SK-N-SH (cell line): ENCODE measurements around the gene NOX5. TPM values are rescaled to one million over a fixed set of nuclear protein-coding genes. Genes with fewer than 3 reads are reported as not detected.

Experiments used
- CTCF ChIA-PET: fragments of 300-600, 350-600 bp; formaldehyde crosslinking; extraction: SDS; loops from one replicate; lab custom pipeline; 2021; lab: Yijun Ruan, JAX
- POLR2A ChIA-PET: fragments of 350-600 bp; sonication (Branson Sonifier 250); formaldehyde crosslinking; extraction: SDS; loops from one replicate; lab custom pipeline; 2020; ENCODE audit warnings: antibody characterized with exemption, inconsistent platforms; lab: Yijun Ruan, JAX
- DNase-seq: peaks from one replicate; pipeline ENCODE4 v3.0.0; 2012
- H2AFZ ChIP-seq: fragments of 200-600 bp; sonication (generic); 2 replicates; pipeline ENCODE4 v1.8.1; 2016; ENCODE audit warnings: antibody characterized with exemption, mild to moderate bottlenecking, low read depth
- H3F3A ChIP-seq: fragments of 200-600 bp; sonication (generic); replicated peaks from 2 replicates; pipeline ENCODE3; 2016; ENCODE audit warnings: antibody characterized with exemption, mild to moderate bottlenecking; ENCODE audit not compliant: insufficient read depth
- H3K27ac ChIP-seq, 2 experiments: fragments of 200-500 bp in 1 of 2; fragments of 200-600 bp in 1 of 2; sonication (Bioruptor generic) in 1 of 2; sonication (generic), shearing (Covaris generic) in 1 of 2; 2 replicates each; pipeline versions ENCODE4 v1.5.1 to v1.6.1; 2014 to 2016; ENCODE audit warnings: low read depth in 2 of 2, inconsistent platforms in 1 of 2, low read length in 1 of 2, mild to moderate bottlenecking in 1 of 2, mixed read lengths in 1 of 2
- H3K27me3 ChIP-seq: fragments of 200-600 bp; sonication (generic), shearing (Covaris generic); 2 replicates; pipeline ENCODE4 v1.6.1; 2016; ENCODE audit warnings: mixed run types; ENCODE audit not compliant: insufficient read depth
- H3K36me3 ChIP-seq, 2 experiments: fragments of 200-500 bp in 1 of 2; fragments of 200-600 bp in 1 of 2; sonication (Bioruptor generic) in 1 of 2; sonication (generic) in 1 of 2; replicated peaks in 1 of 2; 2 replicates each; pipeline versions ENCODE3 to v1.5.1; 2014 to 2016; ENCODE audit warnings: low read length in 1 of 2, mild to moderate bottlenecking in 1 of 2; ENCODE audit not compliant: insufficient read depth in 2 of 2, control insufficient read depth in 1 of 2
- H3K4me1 ChIP-seq, 2 experiments: fragments of 200-500 bp in 1 of 2; fragments of 200-600 bp in 1 of 2; sonication (Bioruptor generic) in 1 of 2; sonication (generic), shearing (Covaris generic) in 1 of 2; 2 replicates each; pipeline versions ENCODE4 v1.5.1 to v1.6.1; 2014 to 2016; ENCODE audit warnings: low read depth in 1 of 2, low read length in 1 of 2, mixed run types in 1 of 2; ENCODE audit not compliant: insufficient read depth in 2 of 2, control insufficient read depth in 1 of 2
- H3K4me2 ChIP-seq: fragments of 200-600 bp; sonication (generic), shearing (Covaris generic); 2 replicates; pipeline ENCODE4 v1.6.1; 2017; ENCODE audit warnings: mixed run types
- H3K4me3 ChIP-seq, 2 experiments: fragments of 200-500 bp in 1 of 2; fragments of 200-600 bp in 1 of 2; sonication (Bioruptor generic) in 1 of 2; sonication (generic), shearing (Covaris generic) in 1 of 2; 2 replicates each; pipeline versions ENCODE4 v1.5.1 to v1.8.1; 2014 to 2016; ENCODE audit warnings: low read depth in 2 of 2, inconsistent platforms in 1 of 2, low read length in 1 of 2, mild to moderate bottlenecking in 1 of 2, mixed read lengths in 1 of 2, moderate library complexity in 1 of 2
- H3K79me2 ChIP-seq: fragments of 200-600 bp; sonication (generic); 2 replicates; pipeline ENCODE4 v1.8.1; 2017; ENCODE audit warnings: mild to moderate bottlenecking; ENCODE audit not compliant: insufficient read depth
- H3K9ac ChIP-seq: fragments of 200-600 bp; sonication (generic); 2 replicates; pipeline ENCODE4 v1.6.1; 2017; ENCODE audit warnings: mixed run types
- H3K9me2 ChIP-seq: fragments of 200-600 bp; sonication (generic); 2 replicates; pipeline ENCODE4 v1.6.1; 2017; ENCODE audit warnings: mixed run types
- H3K9me3 ChIP-seq: fragments of 200-600 bp; sonication (generic); 2 replicates; pipeline ENCODE4 v1.6.1; 2017; ENCODE audit warnings: mixed run types, mild to moderate bottlenecking, moderate library complexity
- H4K20me1 ChIP-seq: fragments of 200-600 bp; sonication (generic); 2 replicates; pipeline ENCODE4 v1.6.1; 2017; ENCODE audit warnings: mild to moderate bottlenecking, mixed run types; ENCODE audit not compliant: insufficient read depth
- CHD2 ChIP-seq: fragments of 150-350 bp; IDR thresholded peaks from 2 replicates; pipeline ENCODE4 v1.6.1; 2018; ENCODE audit warnings: low read length; ENCODE audit not compliant: partially characterized antibody
- EZH2phosphoT487 ChIP-seq: fragments of 200-600 bp; sonication (generic); IDR thresholded peaks from 2 replicates; pipeline ENCODE4 v1.6.1; 2017; ENCODE audit warnings: low read depth, mixed run types, mild to moderate bottlenecking, antibody characterized with exemption, moderate library complexity, borderline replicate concordance
- FOSL2 ChIP-seq: IDR thresholded peaks from 2 replicates; pipeline ENCODE4 v1.4.0; 2012; ENCODE audit warnings: low read depth, mild to moderate bottlenecking, moderate library complexity, borderline replicate concordance
- FOXJ3 ChIP-seq: sonication (generic); formaldehyde crosslinking; IDR thresholded peaks from 2 replicates; pipeline ENCODE4 v1.5.1; 2020; ENCODE audit warnings: mild to moderate bottlenecking, missing genetic modification reagents
- GABPA ChIP-seq: IDR thresholded peaks from 2 replicates; pipeline ENCODE4 v1.4.0; 2012; ENCODE audit warnings: low read depth, mild to moderate bottlenecking
- GATA2 ChIP-seq: sonication (generic); formaldehyde crosslinking; IDR thresholded peaks from 2 replicates; pipeline ENCODE4 v1.5.0; 2020; ENCODE audit warnings: mild to moderate bottlenecking, missing genetic modification reagents
- JUND ChIP-seq: IDR thresholded peaks from 2 replicates; pipeline ENCODE4 v1.4.0; 2012
- MEF2A ChIP-seq: IDR thresholded peaks from 2 replicates; pipeline ENCODE4 v1.4.0; 2012; ENCODE audit warnings: low read depth, borderline replicate concordance
- NRF1 ChIP-seq: IDR thresholded peaks from 2 replicates; pipeline ENCODE4 v1.6.1; 2012; ENCODE audit warnings: low read depth, mild to moderate bottlenecking, low read length
- RAD21 ChIP-seq: IDR thresholded peaks from 2 replicates; pipeline ENCODE4 v1.6.1; 2012; ENCODE audit warnings: mild to moderate bottlenecking, low read length
- RFX5 ChIP-seq: IDR thresholded peaks from 2 replicates; pipeline ENCODE4 v1.6.1; 2012; ENCODE audit warnings: mild to moderate bottlenecking, improper control_type of control experiment, low read length
- RXRA ChIP-seq: IDR thresholded peaks from 2 replicates; pipeline ENCODE4 v1.4.0; 2012; ENCODE audit warnings: low read depth, mild to moderate bottlenecking, borderline replicate concordance
- SIN3A ChIP-seq: IDR thresholded peaks from 2 replicates; pipeline ENCODE4 v1.6.1; 2012; ENCODE audit warnings: low read depth, mild to moderate bottlenecking, low read length, moderate library complexity, borderline replicate concordance
- SMC3 ChIP-seq: IDR thresholded peaks from 2 replicates; pipeline ENCODE4 v1.6.1; 2012; ENCODE audit warnings: low read depth, low read length, improper control_type of control experiment
- TCF12 ChIP-seq: IDR thresholded peaks from 2 replicates; pipeline ENCODE4 v1.4.0; 2012
- TEAD4 ChIP-seq: IDR thresholded peaks from 2 replicates; pipeline ENCODE4 v1.4.0; 2012; ENCODE audit warnings: mild to moderate bottlenecking, borderline replicate concordance; ENCODE audit not compliant: insufficient read depth
- YY1 ChIP-seq: IDR thresholded peaks from 2 replicates; pipeline ENCODE4 v1.4.0; 2012; ENCODE audit warnings: low read depth, mild to moderate bottlenecking
- WGBS: methylation state at CpG from one replicate; pipeline ENCODE4 v1.1.6; 2017; ENCODE audit warnings: low lambda C conversion rate; 5-methylcytosine and 5-hydroxymethylcytosine counted together
- polyA plus RNA-seq, 3 experiments: library from polyadenylated mRNA; depleted of rRNA; stranded (reverse); fragments of >200 nt; gene quantifications; 2 replicates each; pipeline ENCODE4 v1.2.3, GENCODE V29; 2012
- TF ChIP-seq, protein P1 (sequence below): IDR thresholded peaks from 2 replicates; pipeline ENCODE4 v1.4.0; 2012; ENCODE audit warnings: low read depth, borderline replicate concordance
- TF ChIP-seq, protein P2 (sequence below): fragments of 150-350 bp; IDR thresholded peaks from 2 replicates; pipeline ENCODE4 v1.6.1; 2016; ENCODE audit warnings: mild to moderate bottlenecking, low read depth, low read length

NOX5 gene
- polyA plus RNA-seq, 1 of the 3 experiments (the other 2 are of a cell fraction), result 0.05 TPM

DNA sequence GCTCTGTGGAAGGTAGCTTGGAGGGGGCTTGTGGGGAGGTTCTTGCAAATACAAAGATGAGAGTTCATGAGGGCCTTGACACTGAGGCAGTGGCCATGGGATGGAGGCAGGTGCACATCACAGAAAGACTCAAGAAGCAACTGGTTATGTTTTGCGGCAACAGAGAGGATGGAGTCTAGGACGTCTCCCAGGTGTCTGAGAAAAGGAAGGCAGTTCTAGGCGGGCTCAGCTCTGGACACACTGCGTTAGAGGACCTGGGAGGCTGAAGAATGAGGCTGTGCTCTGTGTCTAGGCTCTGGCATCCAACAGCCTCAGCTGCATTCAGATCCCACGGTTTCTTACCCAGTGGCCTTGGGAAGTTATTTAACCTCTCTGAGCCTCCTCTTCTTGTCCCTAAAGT lies 23.5 kb downstream of the NOX5 start:
- no peak overlapping the region for H3K4me3 ChIP-seq
- H3K9me2 ChIP-seq, result no peaks in the 10 kb centered on the region
- ChIA-PET POLR2A (no interaction called here), CTCF (interaction anchor here (1.0 to 1.8 kb wide), 4 partner anchors 21 to 364 kb away, joined by 3 to 9 read pairs (median 3); no protein-coding TSS in a partner anchor)
- no peaks in the 10 kb centered on the region for H3K9me3 ChIP-seq
- H3F3A ChIP-seq, result peaks cover 6% of the 10 kb centered on the region
- WGBS, result 77% methylated on average over 5 of the region's 5 CpGs
- TF ChIP-seq GABPA (no peak), TCF12 (no peak), MEF2A (no peak), EZH2phosphoT487 (no peak), SMC3 (no peak), SIN3A (no peak), CHD2 (no peak), FOXJ3 (no peak), TEAD4 (no peak), RAD21 (no peak), NRF1 (no peak), FOSL2 (no peak), RFX5 (no peak), YY1 (no peak), JUND (no peak), GATA2 (CRISPR knock-in tag) (no peak), RXRA (no peak)
- TF ChIP-seq, protein P1, sequence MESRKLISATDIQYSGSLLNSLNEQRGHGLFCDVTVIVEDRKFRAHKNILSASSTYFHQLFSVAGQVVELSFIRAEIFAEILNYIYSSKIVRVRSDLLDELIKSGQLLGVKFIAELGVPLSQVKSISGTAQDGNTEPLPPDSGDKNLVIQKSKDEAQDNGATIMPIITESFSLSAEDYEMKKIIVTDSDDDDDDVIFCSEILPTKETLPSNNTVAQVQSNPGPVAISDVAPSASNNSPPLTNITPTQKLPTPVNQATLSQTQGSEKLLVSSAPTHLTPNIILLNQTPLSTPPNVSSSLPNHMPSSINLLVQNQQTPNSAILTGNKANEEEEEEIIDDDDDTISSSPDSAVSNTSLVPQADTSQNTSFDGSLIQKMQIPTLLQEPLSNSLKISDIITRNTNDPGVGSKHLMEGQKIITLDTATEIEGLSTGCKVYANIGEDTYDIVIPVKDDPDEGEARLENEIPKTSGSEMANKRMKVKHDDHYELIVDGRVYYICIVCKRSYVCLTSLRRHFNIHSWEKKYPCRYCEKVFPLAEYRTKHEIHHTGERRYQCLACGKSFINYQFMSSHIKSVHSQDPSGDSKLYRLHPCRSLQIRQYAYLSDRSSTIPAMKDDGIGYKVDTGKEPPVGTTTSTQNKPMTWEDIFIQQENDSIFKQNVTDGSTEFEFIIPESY, result no peak
- TF ChIP-seq, protein P2, sequence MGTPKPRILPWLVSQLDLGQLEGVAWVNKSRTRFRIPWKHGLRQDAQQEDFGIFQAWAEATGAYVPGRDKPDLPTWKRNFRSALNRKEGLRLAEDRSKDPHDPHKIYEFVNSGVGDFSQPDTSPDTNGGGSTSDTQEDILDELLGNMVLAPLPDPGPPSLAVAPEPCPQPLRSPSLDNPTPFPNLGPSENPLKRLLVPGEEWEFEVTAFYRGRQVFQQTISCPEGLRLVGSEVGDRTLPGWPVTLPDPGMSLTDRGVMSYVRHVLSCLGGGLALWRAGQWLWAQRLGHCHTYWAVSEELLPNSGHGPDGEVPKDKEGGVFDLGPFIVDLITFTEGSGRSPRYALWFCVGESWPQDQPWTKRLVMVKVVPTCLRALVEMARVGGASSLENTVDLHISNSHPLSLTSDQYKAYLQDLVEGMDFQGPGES, result no peak
- H4K20me1 ChIP-seq, result no peaks in the 10 kb centered on the region
- H2AFZ ChIP-seq, result no peak overlapping the region
- H3K27me3 ChIP-seq, result no peaks in the 10 kb centered on the region
- H3K27ac ChIP-seq, result no peak overlapping the region
- no peak overlapping the region for H3K4me2 ChIP-seq
- H3K4me1 ChIP-seq, result no peaks in the 10 kb centered on the region; a peak in 1 of 4 replicates
- H3K79me2 ChIP-seq, result no peaks in the 10 kb centered on the region
- no peaks in the 10 kb centered on the region for H3K36me3 ChIP-seq
- DNase-seq, result no peak
- no peak overlapping the region for H3K9ac ChIP-seq
